ENCODE results near the gene ARHGAP19. TPM values are rescaled to one million over a fixed set of nuclear protein-coding genes. Genes with fewer than 3 reads are reported as not detected.

ARHGAP19 gene
- total RNA-seq, 1 experiment from 2014 or later = 33.2 TPM

GRCh38 chr10:97174941-97175340 is 117.5 kb downstream of the ARHGAP19 start:
- Histone ChIP-seq H4K8ac (replicated peaks; ENCODE audit: insufficient read length, low read depth, low read length) (no peak overlapping the region), H2BK120ac (ENCODE audit: low read depth, low read length, poor library complexity, severe bottlenecking) (no peak overlapping the region), H2AK5ac (ENCODE audit: insufficient read length, low read length) (no peak overlapping the region), H3K9me3 (ENCODE audit: control insufficient read depth, low read depth, low read length) (no peaks in the 10 kb centered on the region), H3K14ac (ENCODE audit: insufficient read depth, low read length) (no peak overlapping the region), H4K91ac (ENCODE audit: insufficient read length, low read depth, low read length) (no peak overlapping the region), H3K23me2 (ENCODE audit: insufficient read length, low read depth, low read length, poor library complexity, severe bottlenecking) (peaks cover 5% of the 10 kb centered on the region), H2BK5ac (ENCODE audit: insufficient read length, low read length) (no peak overlapping the region), H3K79me1 (ENCODE audit: insufficient read depth, low read depth, low read length, poor library complexity, severe bottlenecking) (no peaks in the 10 kb centered on the region), H3K18ac (ENCODE audit: insufficient read length, low read depth, low read length) (no peak overlapping the region), H2AFZ (ENCODE audit: low read length) (no peak overlapping the region), H3K27me3 (ENCODE audit: insufficient read depth, low read length) (no peaks in the 10 kb centered on the region), H3K27ac (ENCODE audit: insufficient read length, low read depth, low read length) (no peak overlapping the region), H2BK12ac (ENCODE audit: insufficient read length, low read depth, low read length) (no peak overlapping the region), H3K4me2 (ENCODE audit: insufficient read depth, insufficient read length, low read length) (no peak overlapping the region), H3K4ac (ENCODE audit: low read depth, low read length) (no peak overlapping the region), H3K9ac (ENCODE audit: extremely low read depth, insufficient read length, low read length) (no peak overlapping the region), H2BK20ac (ENCODE audit: low read depth, low read length, poor library complexity, severe bottlenecking) (no peak overlapping the region), H3K79me2 (ENCODE audit: insufficient read depth, low read length) (no peaks in the 10 kb centered on the region), H3T11ph (ENCODE audit: low read length) (no peak overlapping the region), H4K20me1 (ENCODE audit: control insufficient read depth, insufficient read depth, insufficient read length) (no peaks in the 10 kb centered on the region), H3K23ac (ENCODE audit: insufficient read length, low read depth, low read length) (no peak overlapping the region), H3K4me1 (ENCODE audit: insufficient read depth, low read length) (no peaks in the 10 kb centered on the region), H3K56ac (ENCODE audit: insufficient read length, low read depth, low read length) (no peak overlapping the region), H4K5ac (ENCODE audit: insufficient read length, low read depth, low read length) (no peak overlapping the region), H2BK15ac (ENCODE audit: low read depth, low read length) (no peak overlapping the region)
- peaks cover 9% of the 10 kb centered on the region for H3K27me3 Mint-ChIP-seq (ENCODE audit: low read depth)
- no peak overlapping the region for H3K4me3 Mint-ChIP-seq
- no peaks in the 10 kb centered on the region for H3K9me3 Mint-ChIP-seq
- H3K36me3 Mint-ChIP-seq (ENCODE audit: insufficient read depth in 1 of 3, low read depth in 3 of 3) = no peaks in the 10 kb centered on the region
- DNase-seq = no peak
- TF ChIP-seq CTCF (conservative IDR thresholded peaks at IDR 0.05) = no peak
- peaks cover 9 to 19% of the 10 kb centered on the region in 2 experiments for H3K4me1 Mint-ChIP-seq
- H3K27ac Mint-ChIP-seq = no peak overlapping the region
